Measurements from ENCODE around the gene MIDN.

- TF ChIP-seq TAF1 (IDR thresholded peaks at IDR 0.05; ENCODE audit: borderline replicate concordance, low read depth, low read length) (no peak), POLR2A (IDR thresholded peaks at IDR 0.05; ENCODE audit: low read depth, low read length) (no peak)
Measured at GRCh38 chr19:1302533-1303239, 54.3 kb downstream of the MIDN start.

Measured in GM12892 (cell line).